LNCAP (cell line): ENCODE data around the gene DENND2D.
A peak's percentile ranks its signal among the peaks of the same experiment; 100 is the strongest.

ENCODE experiments used
- CTCF ChIP-seq: fragments of 450-650 bp; IDR thresholded peaks from 2 replicates; pipeline ENCODE4 v1.5.1; 2017; ENCODE audit warnings: mild to moderate bottlenecking

The DENND2D gene

GRCh38 chr1:111225717-111226400 lies 25.4 kb upstream of the DENND2D start:
- no peak for TF ChIP-seq CTCF

DNA sequence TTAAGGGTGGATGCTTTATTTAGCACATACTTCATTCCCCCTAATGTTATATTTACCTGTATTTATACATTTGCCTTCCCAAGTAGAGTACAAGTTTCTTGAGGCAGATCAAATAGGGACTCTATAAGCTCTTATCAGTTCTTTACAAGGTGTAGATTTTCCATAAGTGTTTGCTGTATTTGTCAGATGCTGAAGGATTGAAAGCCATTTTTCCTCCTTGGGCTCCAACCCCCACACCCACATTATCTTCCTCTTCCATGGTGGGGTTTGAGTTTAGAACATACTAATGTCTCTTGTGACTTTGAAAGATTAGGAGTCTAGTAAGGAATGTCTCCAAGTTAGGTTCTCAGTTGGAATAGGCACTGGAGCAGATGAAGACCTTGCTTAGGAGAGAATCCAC lies 24.6 kb upstream of the DENND2D start:
- TF ChIP-seq CTCF: no peak

DNA sequence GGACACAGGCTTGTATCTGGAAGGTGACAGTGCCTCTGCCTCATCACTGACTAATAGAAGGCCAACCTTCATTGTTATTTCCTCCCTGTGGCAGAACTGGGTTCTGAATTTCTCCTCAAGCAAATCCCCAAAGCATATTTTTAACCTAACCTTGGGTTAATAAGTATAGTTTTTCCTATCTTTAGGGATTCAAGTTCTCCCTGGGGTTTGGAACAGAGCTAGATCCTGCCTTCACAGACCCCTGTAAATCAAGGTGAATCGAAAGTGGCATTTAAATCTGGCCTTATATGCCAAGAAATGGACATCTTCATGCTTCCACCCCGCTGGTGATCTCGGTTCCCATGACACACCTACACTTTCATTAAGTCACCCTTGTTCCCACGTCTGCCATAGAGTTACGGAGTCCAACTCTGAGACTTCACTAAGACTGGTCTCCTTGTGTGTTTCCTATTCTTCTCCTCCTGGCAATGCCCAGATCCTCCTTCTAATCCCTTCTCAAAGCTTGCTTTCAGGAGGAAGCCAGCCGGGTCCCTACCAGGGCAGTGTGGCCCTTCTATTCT lies 22.8 kb upstream of the DENND2D start:
- TF ChIP-seq CTCF: peak; percentile 36

DNA sequence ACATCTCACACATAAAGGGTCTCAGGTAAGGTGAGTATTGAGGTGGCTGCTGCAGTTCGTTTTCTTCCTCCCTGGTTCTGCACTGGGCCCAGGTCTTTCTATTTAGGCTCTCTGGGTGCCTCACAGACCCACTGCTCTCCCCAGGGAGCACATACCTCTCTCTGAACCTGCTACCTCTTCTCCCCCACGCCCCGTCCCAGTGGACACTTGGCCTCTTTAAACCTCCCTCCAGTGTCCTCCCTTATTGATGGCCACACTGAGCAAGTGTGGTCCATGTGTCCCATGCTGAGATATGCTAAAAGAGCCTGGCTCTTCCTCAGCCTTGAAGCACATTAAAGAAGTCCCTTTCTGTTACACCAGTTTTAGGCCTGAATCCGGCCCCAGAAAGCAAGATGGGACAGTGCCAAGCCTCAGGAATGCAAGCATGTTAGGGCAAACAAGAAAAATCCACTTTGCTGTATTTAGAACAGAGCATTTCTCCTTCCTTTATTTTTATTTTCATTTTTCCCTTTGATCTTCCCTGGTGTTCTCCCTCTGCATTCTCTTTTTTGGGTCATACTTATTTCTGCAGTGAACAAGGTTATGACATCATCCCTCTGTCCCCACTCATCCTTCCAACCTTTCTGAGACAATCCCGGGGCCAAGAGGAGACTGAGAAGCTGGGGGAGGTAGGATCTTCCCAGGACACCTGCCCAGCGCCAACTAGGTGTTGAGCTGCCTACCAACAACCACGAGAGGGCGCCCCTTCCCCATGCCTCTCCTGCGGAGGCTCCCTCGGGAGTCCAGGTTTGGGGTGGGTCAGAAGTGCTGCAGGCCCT lies 22.1 kb upstream of the DENND2D start:
- peak; percentile 95 for TF ChIP-seq CTCF

GRCh38 chr1:111221633-111222291 lies 21.3 kb upstream of the DENND2D start:
- TF ChIP-seq CTCF: no peak

- TF ChIP-seq CTCF: no peak
These were observed 20.8 kb upstream of the DENND2D start for GRCh38 chr1:111221276-111221632.

DNA sequence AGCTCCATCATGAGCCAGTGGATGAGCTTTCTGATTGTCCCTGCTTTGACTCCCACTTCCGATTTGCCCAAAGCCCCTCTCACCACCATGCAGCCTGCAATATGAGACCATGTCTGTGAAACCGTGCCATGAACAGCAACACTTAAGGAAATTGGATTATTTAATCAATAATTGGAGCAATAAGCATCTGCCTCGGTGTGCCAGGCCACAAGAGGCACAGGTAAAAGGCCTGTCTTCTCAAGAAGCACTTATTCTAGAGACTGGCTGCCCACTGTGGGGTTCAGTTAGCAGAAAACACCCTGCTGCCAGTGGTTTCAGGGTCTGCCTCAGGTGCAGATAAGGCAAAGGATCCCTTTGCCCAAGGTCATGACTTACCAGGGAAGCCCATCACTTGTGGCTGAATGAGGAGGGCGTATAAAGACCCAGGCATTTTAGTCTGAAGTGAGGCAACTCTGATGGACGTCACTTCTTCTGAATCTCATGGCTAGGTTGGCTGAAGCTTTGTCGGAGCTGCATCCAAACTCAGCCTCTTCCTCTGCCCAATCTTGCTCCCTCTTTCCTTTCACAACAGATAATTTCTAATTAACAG lies 19.9 kb upstream of the DENND2D start:
- TF ChIP-seq CTCF: no peak
